Astrocyte (in vitro differentiated cells and primary cell): Measurements from ENCODE around the gene RPS6KA4. TPM values are rescaled to one million over a fixed set of nuclear protein-coding genes. Genes with fewer than 3 reads are reported as not detected.

Experiments
- DNase-seq: peaks from one replicate; pipeline ENCODE4 v3.0.0-alpha.2; 2010; ENCODE audit warnings: low read depth
- FAIRE-seq: peaks from 2 replicates; lab custom pipeline; 2011; peaks lifted over from hg19 to GRCh38; lab: Jason Lieb, UNC
- H2AFZ ChIP-seq: 2 replicates; pipeline ENCODE4 v1.6.0; 2012; ENCODE audit warnings: low read depth, low read length, inconsistent platforms
- H3K27ac ChIP-seq: 2 replicates; pipeline ENCODE4 v1.5.1; 2011; ENCODE audit warnings: low read depth, low read length, inconsistent platforms
- H3K27me3 ChIP-seq: 2 replicates; pipeline ENCODE4 v1.6.0; 2011; ENCODE audit warnings: low read length, inconsistent platforms; ENCODE audit not compliant: insufficient read depth
- H3K36me3 ChIP-seq: 2 replicates; pipeline ENCODE4 v1.5.1; 2011; ENCODE audit warnings: low read length, inconsistent platforms; ENCODE audit not compliant: insufficient read depth
- H3K4me1 ChIP-seq: 2 replicates; pipeline ENCODE4 v1.5.1; 2011; ENCODE audit warnings: low read length, inconsistent platforms; ENCODE audit not compliant: insufficient read depth
- H3K4me2 ChIP-seq: 2 replicates; pipeline ENCODE4 v1.6.0; 2012; ENCODE audit warnings: low read length, inconsistent platforms
- H3K4me3 ChIP-seq: 2 replicates; pipeline ENCODE4 v1.5.1; 2011; ENCODE audit warnings: low read depth, mild to moderate bottlenecking, low read length, inconsistent platforms; ENCODE audit not compliant: insufficient read depth
- H3K79me2 ChIP-seq: 2 replicates; pipeline ENCODE4 v1.6.0; 2012; ENCODE audit warnings: mild to moderate bottlenecking, low read length, inconsistent platforms; ENCODE audit not compliant: insufficient read depth
- H3K9ac ChIP-seq: 2 replicates; pipeline ENCODE4 v1.6.0; 2012; ENCODE audit warnings: mild to moderate bottlenecking, low read length, inconsistent platforms
- H3K9me3 ChIP-seq: 2 replicates; pipeline ENCODE4 v1.5.1; 2012; ENCODE audit warnings: low read depth, mild to moderate bottlenecking, low read length, inconsistent platforms; ENCODE audit not compliant: insufficient read depth
- H4K20me1 ChIP-seq: 2 replicates; pipeline ENCODE4 v1.6.0; 2012; ENCODE audit warnings: low read length, inconsistent platforms; ENCODE audit not compliant: insufficient read depth
- H3K27ac Mint-ChIP-seq: one replicate; pipeline ENCODE4 v1.8.0; 2021; ENCODE audit warnings: mild to moderate bottlenecking, mixed read lengths; ENCODE audit not compliant: unreplicated experiment
- H3K27me3 Mint-ChIP-seq: one replicate; pipeline ENCODE4 v1.8.0; 2021; ENCODE audit warnings: low read depth, mixed read lengths; ENCODE audit not compliant: unreplicated experiment
- H3K36me3 Mint-ChIP-seq: one replicate; pipeline ENCODE4 v1.8.0; 2021; ENCODE audit warnings: low read depth, mixed read lengths; ENCODE audit not compliant: unreplicated experiment
- H3K4me1 Mint-ChIP-seq: one replicate; pipeline ENCODE4 v1.8.0; 2021; ENCODE audit warnings: low read depth, mixed read lengths; ENCODE audit not compliant: unreplicated experiment
- H3K4me3 Mint-ChIP-seq: one replicate; pipeline ENCODE4 v1.8.0; 2021; ENCODE audit warnings: mild to moderate bottlenecking, moderate library complexity, mixed read lengths; ENCODE audit not compliant: unreplicated experiment
- H3K9me3 Mint-ChIP-seq: one replicate; pipeline ENCODE4 v1.8.0; 2021; ENCODE audit warnings: mild to moderate bottlenecking, mixed read lengths; ENCODE audit not compliant: unreplicated experiment
- CTCF ChIP-seq: IDR thresholded peaks from 2 replicates; pipeline ENCODE4 v1.5.1; 2011; ENCODE audit warnings: low read depth, mild to moderate bottlenecking, inconsistent platforms, low read length, moderate library complexity; ENCODE audit not compliant: insufficient read depth
- EZH2 ChIP-seq: IDR thresholded peaks from 2 replicates; pipeline ENCODE4 v1.6.1; 2012; ENCODE audit warnings: mild to moderate bottlenecking, low read length, inconsistent platforms; ENCODE audit not compliant: insufficient read depth
- total RNA-seq: library from RNA; stranded (reverse); gene quantifications from 2 replicates; pipeline ENCODE4 v1.2.1, GENCODE V29; 2021

RPS6KA4 gene
- total RNA-seq, 1 donor from 2014 or later, result 36.2 TPM

GRCh38 chr11:64390558-64390957 lies 31.6 kb downstream of the RPS6KA4 start:
- TF ChIP-seq CTCF (no peak), EZH2 (no peak)
- H3K9me3 ChIP-seq, result no peaks in the 10 kb centered on the region
- Mint-ChIP-seq H3K27ac (no peak overlapping the region), H3K27me3 (peaks cover 29% of the 10 kb centered on the region), H3K9me3 (peaks cover 4% of the 10 kb centered on the region), H3K36me3 (no peaks in the 10 kb centered on the region), H3K4me3 (no peak overlapping the region), H3K4me1 (peaks cover 7% of the 10 kb centered on the region)
- DNase-seq, result no peak
- H3K36me3 ChIP-seq, result no peaks in the 10 kb centered on the region
- H3K4me3 ChIP-seq, result no peak overlapping the region
- H3K27me3 ChIP-seq, result peaks cover 9% of the 10 kb centered on the region
- no peak overlapping the region for H2AFZ ChIP-seq
- H3K9ac ChIP-seq, result no peak overlapping the region
- no peaks in the 10 kb centered on the region for H4K20me1 ChIP-seq
- no peaks in the 10 kb centered on the region for H3K79me2 ChIP-seq
- FAIRE-seq, result no peak
- H3K4me2 ChIP-seq, result no peak overlapping the region
- H3K4me1 ChIP-seq, result peaks cover 8% of the 10 kb centered on the region
- H3K27ac ChIP-seq, result no peak overlapping the region

- Histone ChIP-seq H3K27ac (no peak overlapping the region), H3K9me3 (no peaks in the 10 kb centered on the region), H3K36me3 (no peaks in the 10 kb centered on the region), H3K4me2 (no peak overlapping the region), H2AFZ (no peak overlapping the region), H3K4me3 (no peak overlapping the region), H3K79me2 (no peaks in the 10 kb centered on the region), H3K9ac (no peak overlapping the region), H3K4me1 (peaks cover 7% of the 10 kb centered on the region), H3K27me3 (peaks cover 9% of the 10 kb centered on the region), H4K20me1 (no peaks in the 10 kb centered on the region)
- Mint-ChIP-seq H3K27me3 (peaks cover 29% of the 10 kb centered on the region), H3K36me3 (no peaks in the 10 kb centered on the region), H3K9me3 (peaks cover 4% of the 10 kb centered on the region), H3K4me3 (no peak overlapping the region), H3K27ac (no peak overlapping the region), H3K4me1 (peaks cover under 1% of the 10 kb centered on the region)
- no peak for DNase-seq
- TF ChIP-seq EZH2, result no peak
- no peak for FAIRE-seq
Measured at GRCh38 chr11:64391839-64392238, 32.9 kb downstream of the RPS6KA4 start.

- Histone ChIP-seq H3K4me2 (peak overlapping the region; percentile 65), H3K27me3 (peaks cover 2% of the 10 kb centered on the region), H3K4me3 (no peak overlapping the region), H3K79me2 (no peaks in the 10 kb centered on the region), H3K4me1 (peaks cover 7% of the 10 kb centered on the region), H4K20me1 (no peaks in the 10 kb centered on the region), H3K9me3 (no peaks in the 10 kb centered on the region), H3K9ac (no peak overlapping the region), H3K27ac (no peak overlapping the region), H3K36me3 (no peaks in the 10 kb centered on the region), H2AFZ (peak overlapping the region; percentile 63)
- FAIRE-seq (no peak), DNase-seq (no peak)
- H3K27ac Mint-ChIP-seq, result no peak overlapping the region
- H3K4me3 Mint-ChIP-seq, result no peak overlapping the region
- H3K36me3 Mint-ChIP-seq, result no peaks in the 10 kb centered on the region
- H3K4me1 Mint-ChIP-seq, result no peaks in the 10 kb centered on the region
- no peak for TF ChIP-seq EZH2
- no peak for TF ChIP-seq CTCF
- peaks cover 22% of the 10 kb centered on the region for H3K27me3 Mint-ChIP-seq
- H3K9me3 Mint-ChIP-seq, result peaks cover 4% of the 10 kb centered on the region
Measured at GRCh38 chr11:64395545-64396078, 36.6 kb downstream of the RPS6KA4 start.
